Measurements from ENCODE around the gene SPEF2. TPM values are rescaled to one million over a fixed set of nuclear protein-coding genes. Genes with fewer than 3 reads are reported as not detected.

The SPEF2 gene
- total RNA-seq, 1 experiment from 2014 or later, result 4.0 TPM

DNA sequence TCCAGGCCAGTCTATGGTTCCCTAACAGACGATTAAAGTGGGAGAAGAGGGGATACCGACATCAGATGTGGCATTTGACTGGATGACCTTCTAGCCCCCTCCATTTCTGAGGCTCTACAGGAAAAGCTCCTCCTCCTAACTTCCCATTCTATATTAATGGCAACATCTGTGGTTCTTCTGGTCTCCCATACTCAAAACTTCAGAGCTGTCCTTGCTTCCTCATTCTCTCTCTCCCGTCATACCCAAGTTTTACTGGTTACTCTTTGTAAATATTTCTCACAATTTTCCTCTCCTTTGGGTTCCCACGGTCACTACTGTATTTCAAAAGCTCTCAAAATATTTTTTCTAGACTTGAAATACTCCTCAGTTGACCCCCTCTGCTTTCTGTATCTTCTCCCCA, 203.1 kb downstream of the SPEF2 start:
- BruUV-seq (replicated peaks), result no TSS peak
- ChIA-PET POLR2A (no interaction called here), CTCF (no interaction called here)
- Histone ChIP-seq H3K36me3 (ENCODE audit: control insufficient read depth, insufficient read depth, low read length) (no peaks in the 10 kb centered on the region), H3K9me3 (no peaks in the 10 kb centered on the region), H3K4me1 (0 out of 2 replicates have a peak, but pooled peaks cover 14% of the 10 kb centered on the region), H3K4me3 (ENCODE audit: low read depth, low read length) (no peak overlapping the region), H3K27me3 (replicated peaks; ENCODE audit: control insufficient read depth, insufficient read depth, low read length) (no peaks in the 10 kb centered on the region; the same call in 1 of the 2 replicates)
- H3K27me3 Mint-ChIP-seq (ENCODE audit: insufficient read depth, unreplicated experiment), result peaks cover 4% of the 10 kb centered on the region
- H3K4me3 Mint-ChIP-seq (ENCODE audit: unreplicated experiment), result no peak overlapping the region
- H3K27ac Mint-ChIP-seq (ENCODE audit: unreplicated experiment), result no peak overlapping the region
- peaks cover 9% of the 10 kb centered on the region for H3K9me3 Mint-ChIP-seq (ENCODE audit: unreplicated experiment)
- peaks cover 7% of the 10 kb centered on the region for H3K4me1 Mint-ChIP-seq (ENCODE audit: low read depth, unreplicated experiment)
- no peak for DNase-seq
- no peaks in the 10 kb centered on the region for H3K36me3 Mint-ChIP-seq (ENCODE audit: insufficient read depth, unreplicated experiment)
- intact Hi-C loops (cut with micrococcal nuclease; ENCODE audit: unreplicated experiment), result no loop called here
- TF ChIP-seq, protein P1, sequence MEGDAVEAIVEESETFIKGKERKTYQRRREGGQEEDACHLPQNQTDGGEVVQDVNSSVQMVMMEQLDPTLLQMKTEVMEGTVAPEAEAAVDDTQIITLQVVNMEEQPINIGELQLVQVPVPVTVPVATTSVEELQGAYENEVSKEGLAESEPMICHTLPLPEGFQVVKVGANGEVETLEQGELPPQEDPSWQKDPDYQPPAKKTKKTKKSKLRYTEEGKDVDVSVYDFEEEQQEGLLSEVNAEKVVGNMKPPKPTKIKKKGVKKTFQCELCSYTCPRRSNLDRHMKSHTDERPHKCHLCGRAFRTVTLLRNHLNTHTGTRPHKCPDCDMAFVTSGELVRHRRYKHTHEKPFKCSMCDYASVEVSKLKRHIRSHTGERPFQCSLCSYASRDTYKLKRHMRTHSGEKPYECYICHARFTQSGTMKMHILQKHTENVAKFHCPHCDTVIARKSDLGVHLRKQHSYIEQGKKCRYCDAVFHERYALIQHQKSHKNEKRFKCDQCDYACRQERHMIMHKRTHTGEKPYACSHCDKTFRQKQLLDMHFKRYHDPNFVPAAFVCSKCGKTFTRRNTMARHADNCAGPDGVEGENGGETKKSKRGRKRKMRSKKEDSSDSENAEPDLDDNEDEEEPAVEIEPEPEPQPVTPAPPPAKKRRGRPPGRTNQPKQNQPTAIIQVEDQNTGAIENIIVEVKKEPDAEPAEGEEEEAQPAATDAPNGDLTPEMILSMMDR (IDR thresholded peaks at IDR 0.05; ENCODE audit: insufficient read depth in 1 of 2, low read depth in 1 of 2, low read length in 1 of 2, severe bottlenecking in 1 of 2, unreplicated experiment in 1 of 2), result no peak

DNA sequence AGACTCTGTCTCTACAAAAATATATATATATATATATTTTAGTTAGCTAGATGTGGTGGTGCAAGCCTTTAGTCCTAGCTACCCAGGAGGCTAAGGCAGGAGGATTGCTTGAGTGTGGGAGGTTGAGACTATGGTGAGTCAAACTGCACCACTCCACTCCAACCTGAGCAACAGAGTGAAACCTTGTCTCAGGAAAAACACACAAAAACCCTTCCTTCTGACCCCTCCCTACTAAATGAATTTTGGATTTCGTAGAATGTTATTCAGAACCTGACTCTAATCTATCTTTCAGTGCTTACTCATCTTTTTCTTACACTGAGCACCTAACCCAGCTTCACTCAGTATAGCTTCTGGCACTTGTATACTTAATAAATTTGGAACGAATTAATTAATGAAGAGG, 203.8 kb downstream of the SPEF2 start:
- ChIA-PET POLR2A (no interaction called here), CTCF (no interaction called here)
- no peak for DNase-seq
- peaks cover 9% of the 10 kb centered on the region for H3K9me3 Mint-ChIP-seq (ENCODE audit: unreplicated experiment)
- H3K4me3 Mint-ChIP-seq (ENCODE audit: unreplicated experiment), result no peak overlapping the region
- no peaks in the 10 kb centered on the region; the same call in 1 of the 2 replicates for H3K27me3 ChIP-seq (replicated peaks; ENCODE audit: control insufficient read depth, insufficient read depth, low read length)
- peaks cover 7% of the 10 kb centered on the region for H3K4me1 Mint-ChIP-seq (ENCODE audit: low read depth, unreplicated experiment)
- intact Hi-C loops (cut with micrococcal nuclease; ENCODE audit: unreplicated experiment), result no loop called here
- no peaks in the 10 kb centered on the region for H3K36me3 ChIP-seq (ENCODE audit: control insufficient read depth, insufficient read depth, low read length)
- H3K4me1 ChIP-seq, result 0 out of 2 replicates have a peak, but pooled peaks cover 11% of the 10 kb centered on the region
- no peak overlapping the region for H3K27ac Mint-ChIP-seq (ENCODE audit: unreplicated experiment)
- H3K4me3 ChIP-seq (ENCODE audit: low read depth, low read length), result no peak overlapping the region
- no peaks in the 10 kb centered on the region for H3K36me3 Mint-ChIP-seq (ENCODE audit: insufficient read depth, unreplicated experiment)
- H3K9me3 ChIP-seq, result no peaks in the 10 kb centered on the region
- TF ChIP-seq, protein P1 (IDR thresholded peaks at IDR 0.05; ENCODE audit: insufficient read depth in 1 of 2, low read depth in 1 of 2, low read length in 1 of 2, severe bottlenecking in 1 of 2, unreplicated experiment in 1 of 2), result no peak
- H3K27me3 Mint-ChIP-seq (ENCODE audit: insufficient read depth, unreplicated experiment), result peaks cover 4% of the 10 kb centered on the region
- no TSS peak for BruUV-seq (replicated peaks)

GRCh38 chr5:35822511-35822910, 204.8 kb downstream of the SPEF2 start:
- Mint-ChIP-seq H3K4me1 (ENCODE audit: low read depth, unreplicated experiment) (peaks cover 7% of the 10 kb centered on the region), H3K27ac (ENCODE audit: unreplicated experiment) (no peak overlapping the region), H3K36me3 (ENCODE audit: insufficient read depth, unreplicated experiment) (no peaks in the 10 kb centered on the region), H3K9me3 (ENCODE audit: unreplicated experiment) (peaks cover 9% of the 10 kb centered on the region), H3K27me3 (ENCODE audit: insufficient read depth, unreplicated experiment) (peaks cover 7% of the 10 kb centered on the region), H3K4me3 (ENCODE audit: unreplicated experiment) (no peak overlapping the region)
- Histone ChIP-seq H3K9me3 (no peaks in the 10 kb centered on the region), H3K4me1 (0 out of 2 replicates have a peak, but pooled peaks cover 9% of the 10 kb centered on the region), H3K27me3 (replicated peaks; ENCODE audit: control insufficient read depth, insufficient read depth, low read length) (no peaks in the 10 kb centered on the region; the same call in 1 of the 2 replicates), H3K36me3 (ENCODE audit: control insufficient read depth, insufficient read depth, low read length) (no peaks in the 10 kb centered on the region), H3K4me3 (ENCODE audit: low read depth, low read length) (no peak overlapping the region)
- DNase-seq, result no peak
- intact Hi-C loops (cut with micrococcal nuclease; ENCODE audit: unreplicated experiment), result no loop called here
- TF ChIP-seq, protein P1 (IDR thresholded peaks at IDR 0.05; ENCODE audit: insufficient read depth in 1 of 2, low read depth in 1 of 2, low read length in 1 of 2, severe bottlenecking in 1 of 2, unreplicated experiment in 1 of 2), result no peak
- POLR2A ChIA-PET, result no interaction called here
- BruUV-seq (replicated peaks), result no TSS peak
- CTCF ChIA-PET, result no interaction called here

All from Caco-2 (cell line).